ENCODE data around the gene ZNF331.

GRCh38 chr19:53597023-53597422 is 59.1 kb downstream of the ZNF331 start:
- TF ChIP-seq CTCF (conservative IDR thresholded peaks at IDR 0.05; ENCODE audit: low read length) (no peak), EZH2phosphoT487 (IDR thresholded peaks at IDR 0.05; ENCODE audit: borderline replicate concordance, low read depth, low read length) (no peak)

Data from OCI-LY7 (cell line).